ENCODE results near the gene ATP12A. TPM values are rescaled to one million over a fixed set of nuclear protein-coding genes. Genes with fewer than 3 reads are reported as not detected.

The ATP12A gene
- total RNA-seq, result under 1 TPM in 1 of 7 donors, not detected in 6; 0.05 TPM
- polyA plus RNA-seq, result not detected
- long read RNA-seq, donor 1, result 0 reads
- long read RNA-seq, donor 2, result 0 reads
- long read RNA-seq, donor 3, result 0 reads

DNA sequence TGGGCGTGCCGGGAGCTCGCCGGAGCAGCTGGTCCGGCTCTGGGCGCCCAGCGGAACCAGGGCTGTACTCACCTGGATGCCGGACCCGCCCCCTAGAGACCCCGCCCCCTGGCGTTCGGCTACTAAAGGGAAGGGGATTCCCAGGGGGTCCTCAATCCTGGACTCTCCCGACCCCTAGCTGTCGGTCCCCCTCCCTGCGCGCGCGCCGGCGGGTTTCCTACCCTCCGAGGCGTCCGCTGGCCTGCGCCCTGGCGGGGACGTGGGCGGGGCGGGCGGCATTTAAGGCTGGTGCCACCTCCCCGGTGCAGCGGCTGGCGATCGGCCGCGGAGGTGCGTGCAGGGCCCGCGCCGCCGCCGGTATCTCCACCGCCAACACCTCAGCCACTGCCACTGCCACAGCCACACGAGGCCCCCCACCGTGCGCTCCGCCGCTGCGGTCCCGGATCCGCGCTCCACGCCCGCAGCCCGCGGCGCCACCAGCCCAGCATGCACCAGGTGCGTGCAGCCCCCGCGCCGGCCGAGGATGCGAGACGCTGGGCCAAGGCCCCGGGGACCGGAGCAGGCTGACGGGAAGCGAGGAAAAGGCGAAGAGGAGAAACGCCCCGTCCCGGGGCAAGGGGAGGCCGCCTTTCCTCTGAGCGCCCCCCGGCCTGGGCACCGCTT lies at the start of gene ATP12A:
TSS of gene ATP12A (plus strand) at position 151 of the 663 bp plus-strand sequence. CDS start at position 487, 336 bp downstream.
- H3K27me3 ChIP-seq, result no peaks in the 10 kb centered on the region
- 1% methylated on average over 27 to 75 of the region's 75 CpGs for WGBS, 3 donors
- H3K9me3 ChIP-seq, result no peaks in the 10 kb centered on the region
- intact Hi-C loops (cut with DNase I), result no loop called here
- no peaks in the 10 kb centered on the region for H3K36me3 ChIP-seq
- no peak for TF ChIP-seq EP300 (IDR thresholded peaks at IDR 0.05)
- no peak for TF ChIP-seq POLR2A (IDR thresholded peaks at IDR 0.05)
- TF ChIP-seq, protein P1, sequence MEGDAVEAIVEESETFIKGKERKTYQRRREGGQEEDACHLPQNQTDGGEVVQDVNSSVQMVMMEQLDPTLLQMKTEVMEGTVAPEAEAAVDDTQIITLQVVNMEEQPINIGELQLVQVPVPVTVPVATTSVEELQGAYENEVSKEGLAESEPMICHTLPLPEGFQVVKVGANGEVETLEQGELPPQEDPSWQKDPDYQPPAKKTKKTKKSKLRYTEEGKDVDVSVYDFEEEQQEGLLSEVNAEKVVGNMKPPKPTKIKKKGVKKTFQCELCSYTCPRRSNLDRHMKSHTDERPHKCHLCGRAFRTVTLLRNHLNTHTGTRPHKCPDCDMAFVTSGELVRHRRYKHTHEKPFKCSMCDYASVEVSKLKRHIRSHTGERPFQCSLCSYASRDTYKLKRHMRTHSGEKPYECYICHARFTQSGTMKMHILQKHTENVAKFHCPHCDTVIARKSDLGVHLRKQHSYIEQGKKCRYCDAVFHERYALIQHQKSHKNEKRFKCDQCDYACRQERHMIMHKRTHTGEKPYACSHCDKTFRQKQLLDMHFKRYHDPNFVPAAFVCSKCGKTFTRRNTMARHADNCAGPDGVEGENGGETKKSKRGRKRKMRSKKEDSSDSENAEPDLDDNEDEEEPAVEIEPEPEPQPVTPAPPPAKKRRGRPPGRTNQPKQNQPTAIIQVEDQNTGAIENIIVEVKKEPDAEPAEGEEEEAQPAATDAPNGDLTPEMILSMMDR (IDR thresholded peaks at IDR 0.05), result no peak
- H3K4me3 ChIP-seq, result peak within 1 kb of the TSS; percentile 18
- H3K27ac ChIP-seq, result no peak within 1 kb of the TSS
- no peak for DNase-seq
- peaks cover 1% of the 10 kb centered on the region for H3K4me1 ChIP-seq (ENCODE audit: insufficient read depth)

DNA sequence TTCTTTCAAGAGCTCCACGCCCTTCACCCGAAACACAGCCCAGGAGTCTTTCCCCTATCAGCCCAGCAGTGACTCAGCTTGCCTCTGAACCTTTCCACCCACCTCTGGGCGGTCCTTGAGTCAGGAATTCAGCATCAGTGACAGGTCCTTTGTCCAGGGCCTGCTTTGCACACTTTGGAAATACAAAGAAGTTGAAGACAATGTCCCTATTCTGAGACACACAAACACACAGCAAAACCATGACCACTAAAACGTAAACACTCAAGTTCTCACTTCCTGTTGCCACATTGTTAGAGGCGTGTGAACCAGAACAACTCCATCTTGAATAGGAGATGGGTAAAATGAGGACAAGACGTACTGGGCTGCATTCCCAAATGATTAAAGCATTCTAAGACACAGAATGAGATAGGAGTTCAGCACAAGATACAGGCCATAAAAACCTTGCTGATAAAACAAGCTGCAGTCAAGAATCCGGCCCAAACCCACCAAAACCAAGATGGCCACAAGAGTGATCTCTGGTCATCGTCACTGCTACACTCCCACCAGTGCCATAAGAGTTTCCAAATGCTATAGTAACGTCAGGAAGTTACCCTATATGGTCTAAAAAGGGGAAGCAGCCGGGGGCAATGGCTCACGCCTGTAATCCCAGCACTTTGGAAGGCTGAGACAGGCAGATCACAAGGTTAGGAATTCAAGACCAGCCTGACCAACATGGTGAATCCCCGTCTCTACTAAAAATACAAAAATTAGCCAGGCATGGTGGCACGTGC lies 49.2 kb upstream of the ATP12A start:
- Histone ChIP-seq H3K9me3 (no peaks in the 10 kb centered on the region), H3K4me1 (ENCODE audit: insufficient read depth) (no peaks in the 10 kb centered on the region), H3K27me3 (no peaks in the 10 kb centered on the region), H3K27ac (no peak overlapping the region), H3K4me3 (no peak overlapping the region), H3K36me3 (no peaks in the 10 kb centered on the region)
- no peak for TF ChIP-seq POLR2A (IDR thresholded peaks at IDR 0.05)
- TF ChIP-seq, protein P1 (IDR thresholded peaks at IDR 0.05), result no peak
- no peak for TF ChIP-seq EP300 (IDR thresholded peaks at IDR 0.05)
- DNase-seq, result no peak
- 85 to 86% (median 85%) methylated on average over 13 of the region's 13 CpGs for WGBS, 3 donors
- intact Hi-C loops (cut with DNase I), result loop anchor here in 1 of 4 donors (5.0 kb wide), 1 partner anchor 699 kb away; no protein-coding TSS in a partner anchor

DNA sequence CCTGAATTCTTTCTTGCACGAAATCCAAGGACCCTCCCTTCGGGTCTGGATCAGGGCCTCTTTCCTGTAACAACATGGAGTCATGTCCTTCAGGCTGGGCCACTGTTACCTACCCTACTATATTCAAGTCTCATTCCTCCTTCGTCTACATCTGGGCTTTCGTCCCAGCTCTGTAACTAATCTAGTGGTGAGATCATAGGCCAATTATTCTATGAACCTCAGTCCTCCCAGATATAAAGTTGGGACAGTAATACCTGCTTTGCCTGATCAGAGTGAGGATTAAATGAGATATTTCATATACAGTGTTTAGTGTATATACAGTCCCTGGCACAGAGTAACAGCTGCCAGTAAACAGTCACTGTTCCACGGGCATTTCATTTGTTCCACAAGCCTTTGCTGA lies 48.3 kb upstream of the ATP12A start:
- H3K27me3 ChIP-seq, result no peaks in the 10 kb centered on the region
- no peaks in the 10 kb centered on the region for H3K4me1 ChIP-seq (ENCODE audit: insufficient read depth)
- DNase-seq, result no peak
- no peaks in the 10 kb centered on the region for H3K9me3 ChIP-seq
- TF ChIP-seq EP300 (IDR thresholded peaks at IDR 0.05) (no peak), POLR2A (IDR thresholded peaks at IDR 0.05) (no peak)
- TF ChIP-seq, protein P1 (IDR thresholded peaks at IDR 0.05), result no peak
- WGBS, 3 donors, result 81 to 89% (median 86%) methylated on average over 5 of the region's 5 CpGs
- no peaks in the 10 kb centered on the region for H3K36me3 ChIP-seq
- H3K4me3 ChIP-seq, result no peak overlapping the region
- intact Hi-C loops (cut with DNase I), result loop anchor here in 1 of 4 donors (5.0 kb wide), 1 partner anchor 700 kb away; no protein-coding TSS in a partner anchor
- H3K27ac ChIP-seq, result no peak overlapping the region

DNA sequence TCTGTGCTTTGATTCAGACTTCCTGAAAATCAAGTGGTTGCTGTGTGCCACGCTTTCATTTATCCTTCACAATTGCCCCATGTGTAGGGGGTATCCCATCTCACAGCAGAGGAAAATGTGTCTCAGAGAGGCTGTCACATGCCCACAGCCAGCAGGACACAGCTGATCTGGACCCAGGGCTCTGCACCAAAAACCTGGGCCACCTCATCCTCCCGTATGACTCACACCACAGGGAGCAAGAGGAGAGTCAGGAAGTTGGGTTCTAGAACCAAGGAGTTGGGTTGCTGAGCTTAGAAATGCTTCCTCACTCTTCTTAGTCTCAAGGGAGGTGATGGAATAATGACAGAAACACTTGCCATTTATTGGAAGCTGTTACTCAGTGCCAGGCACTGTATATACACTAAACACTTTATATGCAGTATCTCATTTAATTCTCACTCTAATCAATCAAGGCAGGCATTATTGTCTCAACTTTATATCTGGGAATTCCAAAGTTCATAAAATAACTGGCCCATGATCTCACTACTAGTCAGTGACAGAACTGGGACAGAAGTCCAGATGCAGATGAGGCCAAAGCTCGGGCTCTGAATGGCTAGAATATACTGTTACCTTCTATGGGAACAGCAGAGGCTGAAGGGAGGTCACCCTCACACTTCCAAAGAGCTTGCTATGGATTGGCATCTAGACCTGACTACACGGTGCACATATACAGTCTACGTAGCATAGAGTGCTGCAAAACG lies 47.7 kb upstream of the ATP12A start:
- TF ChIP-seq, protein P1 (IDR thresholded peaks at IDR 0.05), result no peak
- no peak for TF ChIP-seq EP300 (IDR thresholded peaks at IDR 0.05)
- Histone ChIP-seq H3K27me3 (no peaks in the 10 kb centered on the region), H3K36me3 (no peaks in the 10 kb centered on the region), H3K9me3 (no peaks in the 10 kb centered on the region), H3K4me3 (no peak overlapping the region), H3K4me1 (ENCODE audit: insufficient read depth) (no peaks in the 10 kb centered on the region), H3K27ac (no peak overlapping the region)
- DNase-seq, result no peak
- intact Hi-C loops (cut with DNase I), result loop anchor here in 1 of 4 donors (5.0 kb wide), 1 partner anchor 700 kb away; no protein-coding TSS in a partner anchor
- 73 to 75% (median 75%) methylated on average over 6 of the region's 6 CpGs for WGBS, 3 donors

All from ovary (tissue), 10 donors.